GM21526 (cell line): ENCODE data around the gene HTT-AS.
A peak's percentile ranks its signal among the peaks of the same experiment; 100 is the strongest.
"Not testable (repeated sequence)": the region's sequence is repeated elsewhere in the genome, so short reads cannot be mapped to it uniquely, and the experiment has no call there.

Source experiments
- ATAC-seq: cut with Tn5 transposase; IDR thresholded peaks from one replicate; pipeline ENCODE4 v1.9.1; 2021; ENCODE audit warnings: moderate library complexity; ENCODE audit not compliant: unreplicated experiment, low FRiP score

The HTT-AS gene

DNA sequence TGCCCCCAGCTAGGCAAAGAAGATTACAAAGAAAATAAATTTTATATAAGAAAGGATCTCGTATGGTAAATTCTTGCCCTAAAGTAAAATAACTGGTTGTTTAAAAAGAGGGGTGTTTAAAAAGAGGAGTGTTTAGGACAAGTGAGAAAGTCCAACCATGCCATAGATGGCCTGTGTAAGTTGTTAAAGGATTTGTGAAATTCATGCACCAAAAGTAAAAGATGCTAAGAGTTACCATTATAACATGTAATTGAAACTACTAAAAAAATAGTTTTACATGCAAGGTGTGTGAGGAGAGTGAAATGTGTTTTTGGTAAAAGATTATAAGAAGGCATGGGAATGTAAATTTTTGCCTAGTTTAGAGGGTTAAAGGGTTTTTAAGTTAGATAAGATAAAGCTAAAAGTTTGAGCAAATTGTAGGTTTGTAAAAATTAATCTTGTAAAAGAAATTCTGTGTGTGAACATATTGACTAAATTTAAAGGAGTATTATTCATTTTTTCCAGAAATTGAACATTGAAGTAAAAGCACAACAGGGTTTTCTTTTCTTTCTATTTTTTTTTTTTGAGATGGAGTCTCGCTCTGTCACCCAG is 20.1 kb downstream of the HTT-AS start:
- no peak for ATAC-seq

DNA sequence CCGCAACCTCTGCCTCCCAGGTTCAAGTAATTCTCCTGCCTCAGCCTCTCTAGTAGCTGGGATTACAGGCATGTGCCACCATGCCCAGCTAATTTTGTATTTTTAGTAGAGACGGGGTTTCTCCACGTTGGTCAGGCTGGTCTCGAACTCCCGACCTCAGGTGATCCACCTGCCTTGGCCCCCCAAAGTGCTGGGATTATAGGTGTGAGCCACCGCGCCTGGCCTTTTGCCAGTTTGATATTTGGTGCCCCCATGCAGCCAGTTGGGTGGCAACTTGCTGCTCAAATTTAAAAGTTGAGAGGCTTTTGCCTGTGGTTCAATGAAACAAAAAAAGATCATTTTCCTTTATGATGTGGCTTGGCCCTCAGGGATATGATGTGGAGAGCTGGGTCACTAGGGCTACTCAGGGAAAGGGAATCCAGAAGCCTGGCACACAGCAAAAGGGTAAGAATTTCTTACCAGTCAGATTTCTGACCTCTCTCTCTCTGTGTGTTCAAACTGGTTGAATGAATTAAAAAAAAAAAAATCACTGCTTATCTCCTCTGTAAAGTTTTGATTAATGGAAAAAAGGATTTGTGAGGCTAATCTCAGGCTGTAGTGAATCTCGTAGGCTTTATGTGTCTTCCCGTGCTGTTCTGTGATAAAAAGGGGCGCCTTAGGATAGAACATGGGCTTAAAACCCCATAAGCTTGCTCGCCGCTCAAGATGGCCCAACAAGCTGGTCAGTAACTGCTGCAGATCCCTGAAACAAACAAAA is 23.0 kb downstream of the HTT-AS start:
- not testable (repeated sequence) for ATAC-seq

DNA sequence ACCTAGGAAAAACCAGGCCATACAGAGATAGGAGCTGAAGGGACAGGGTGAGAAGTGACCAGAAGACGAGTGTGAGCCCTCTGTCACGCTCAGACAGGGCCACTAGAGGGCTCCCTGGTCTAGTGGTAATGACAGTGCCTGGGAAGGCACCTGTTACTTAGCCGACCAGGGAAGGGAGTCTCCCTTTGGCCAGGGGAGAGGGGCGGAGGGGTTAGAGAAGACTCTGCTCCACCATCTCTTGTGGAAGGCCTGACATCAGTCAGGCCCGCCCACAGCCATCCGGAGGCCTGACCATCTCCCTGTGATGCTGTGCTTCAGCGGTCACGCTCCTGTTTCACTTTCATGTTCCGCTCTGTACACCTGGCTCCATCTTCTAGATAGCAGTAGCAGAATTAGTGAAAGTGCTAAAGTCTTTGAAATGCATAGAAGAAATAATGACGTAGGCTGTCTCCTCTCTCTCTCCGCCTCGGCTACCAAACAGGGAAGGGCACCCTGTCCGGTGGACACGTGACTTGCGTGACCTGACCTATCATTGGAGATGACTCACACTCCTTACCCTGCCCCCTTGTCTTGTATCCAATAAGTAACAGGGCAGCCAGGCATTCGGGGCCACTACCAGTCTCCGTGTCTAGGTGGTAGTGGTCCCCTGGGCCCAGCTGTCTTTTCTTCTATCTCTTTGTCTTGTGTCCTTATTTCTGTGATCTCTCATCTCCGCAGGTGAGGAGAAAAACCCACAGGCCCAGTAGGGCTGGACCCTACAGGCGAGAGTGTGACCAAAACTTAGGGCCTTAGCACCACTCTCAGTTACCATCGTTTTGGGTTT is 26.7 kb downstream of the HTT-AS start:
- peak; percentile 82 for ATAC-seq

DNA sequence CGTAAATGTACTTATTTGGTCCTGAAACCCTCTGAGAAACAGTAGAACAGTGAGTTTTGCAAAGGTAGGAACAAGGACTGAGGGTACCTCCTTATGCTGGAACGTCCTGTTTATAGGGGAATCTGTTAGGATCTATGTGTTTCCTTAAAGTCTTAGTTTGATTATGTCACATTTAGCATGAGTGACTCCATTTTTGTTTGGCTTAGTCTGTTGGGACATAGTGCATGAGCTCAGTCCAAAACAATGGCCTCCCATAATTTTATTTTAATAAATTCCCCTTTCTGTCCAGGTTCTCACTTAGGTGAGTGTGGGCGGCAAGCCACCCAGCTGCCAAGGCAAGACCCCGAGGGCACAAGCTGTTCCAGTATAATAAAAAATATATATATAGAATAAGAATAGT is 27.7 kb downstream of the HTT-AS start:
- no peak for ATAC-seq

DNA sequence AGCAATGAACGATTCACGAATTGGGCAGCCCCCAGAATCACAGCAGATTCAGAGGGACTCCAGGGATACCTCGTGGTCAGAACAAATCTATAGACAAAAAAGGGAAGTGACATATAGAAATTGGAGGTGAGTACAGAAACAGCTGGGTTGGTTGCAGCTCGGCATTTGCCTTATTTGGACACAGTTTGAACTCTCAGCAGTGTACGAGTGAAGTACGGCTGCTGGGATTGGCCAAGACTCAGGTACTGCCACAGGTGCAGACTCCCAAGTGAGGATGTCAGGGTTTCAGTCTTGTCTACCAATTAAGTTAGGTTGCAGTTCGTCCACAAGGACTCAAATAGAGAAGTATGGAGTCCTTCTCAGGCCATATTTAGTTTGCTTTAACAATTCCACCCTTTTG is 28.2 kb downstream of the HTT-AS start:
- no peak for ATAC-seq

DNA sequence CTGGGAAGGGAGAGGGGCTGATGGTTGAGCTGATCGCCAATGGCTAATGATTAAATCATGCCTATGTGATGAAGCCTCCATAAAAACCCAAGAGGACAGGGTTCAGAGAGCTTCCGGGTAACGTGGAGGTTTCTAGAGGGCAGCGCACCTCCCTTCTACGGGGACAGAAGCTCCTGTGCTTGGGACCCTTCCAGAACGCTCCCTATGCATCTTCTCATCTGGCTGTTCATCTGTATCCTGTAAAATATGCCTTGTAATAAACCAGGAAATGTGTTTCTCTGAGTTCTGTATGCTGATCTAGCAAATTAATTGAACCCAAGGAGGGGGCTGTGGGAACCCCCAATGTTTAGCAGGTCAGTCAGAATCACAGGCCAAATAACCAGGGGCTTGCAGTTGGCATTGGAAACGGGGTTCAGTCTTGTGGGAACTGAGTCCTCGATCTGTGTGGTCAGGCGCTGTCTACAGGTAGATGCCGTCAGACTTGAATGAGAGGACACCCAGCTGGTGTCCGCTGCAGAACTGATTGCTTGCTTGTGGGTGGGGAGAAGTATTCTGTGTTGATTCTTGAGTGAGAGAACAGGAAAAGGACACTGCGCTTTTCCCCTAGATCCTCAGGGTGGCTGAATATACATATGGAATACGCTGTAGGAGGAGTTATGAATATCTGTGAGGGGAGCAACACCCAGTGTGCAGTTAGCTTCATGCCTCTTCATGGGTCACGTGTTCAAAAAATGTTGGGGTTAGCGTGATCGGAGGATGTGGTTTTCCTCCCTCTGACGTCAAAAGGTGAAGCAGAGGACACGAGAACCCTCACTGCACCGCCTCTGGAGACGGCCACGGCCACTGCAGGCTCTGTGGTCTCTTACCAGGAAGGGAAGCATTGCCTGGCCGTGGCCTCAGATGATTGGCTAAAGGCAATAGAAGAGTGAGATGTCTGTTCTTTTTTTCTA is 29.2 kb downstream of the HTT-AS start:
- no peak for ATAC-seq

DNA sequence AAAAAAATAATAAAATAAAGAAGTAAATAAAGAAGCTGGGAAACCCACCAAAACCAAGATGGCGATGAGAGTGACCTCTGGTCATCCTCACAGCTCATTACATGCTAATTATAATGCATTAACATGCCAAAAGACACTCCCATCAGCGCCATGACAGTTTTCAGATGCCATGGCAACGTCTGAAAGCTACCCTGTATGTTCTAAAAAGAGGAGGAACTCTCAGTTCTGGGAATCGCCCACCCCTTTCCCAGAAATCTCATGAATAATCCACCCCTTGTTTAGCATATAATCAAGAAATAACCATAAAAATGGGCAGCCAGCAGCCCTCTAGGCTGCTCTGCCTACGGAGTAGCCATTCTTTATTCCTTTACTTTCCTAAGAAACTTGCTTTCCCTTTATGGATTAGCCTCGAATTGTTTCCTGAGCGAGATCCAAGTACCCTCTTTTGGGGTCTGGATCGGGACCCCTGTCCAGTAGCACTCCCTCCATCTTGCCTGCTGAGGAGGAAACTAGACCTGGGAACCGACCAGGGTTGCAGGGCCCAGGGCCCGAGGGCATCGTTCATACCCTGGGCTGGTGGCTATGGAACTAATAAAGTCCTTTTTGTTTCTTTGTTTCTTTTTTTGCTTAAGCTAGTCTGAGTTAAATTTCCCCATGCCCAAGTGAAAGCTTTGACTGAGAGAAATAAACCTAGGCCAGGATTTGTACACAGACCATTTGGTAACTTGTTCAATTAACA is 30.9 kb downstream of the HTT-AS start:
- ATAC-seq, result no peak

DNA sequence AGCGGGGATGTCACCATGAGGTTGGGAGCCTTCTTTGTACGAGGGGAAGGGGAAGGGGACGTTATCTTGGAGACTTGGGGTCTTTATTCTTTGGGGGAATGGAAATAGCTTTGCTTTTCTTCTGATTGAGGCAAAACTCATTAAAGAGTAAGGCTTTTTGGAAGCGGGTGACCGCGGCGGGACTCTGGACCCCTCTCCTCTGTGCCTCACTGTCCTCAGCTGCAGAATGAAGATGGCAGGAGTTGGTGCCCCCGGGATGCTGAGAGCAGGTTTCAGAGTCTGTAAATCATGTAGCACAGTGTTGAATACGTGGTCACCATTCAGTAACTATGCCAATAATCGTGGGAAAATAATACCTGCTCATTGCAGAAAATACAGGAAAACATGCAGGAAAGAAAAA is 32.1 kb downstream of the HTT-AS start:
- ATAC-seq, result no peak

DNA sequence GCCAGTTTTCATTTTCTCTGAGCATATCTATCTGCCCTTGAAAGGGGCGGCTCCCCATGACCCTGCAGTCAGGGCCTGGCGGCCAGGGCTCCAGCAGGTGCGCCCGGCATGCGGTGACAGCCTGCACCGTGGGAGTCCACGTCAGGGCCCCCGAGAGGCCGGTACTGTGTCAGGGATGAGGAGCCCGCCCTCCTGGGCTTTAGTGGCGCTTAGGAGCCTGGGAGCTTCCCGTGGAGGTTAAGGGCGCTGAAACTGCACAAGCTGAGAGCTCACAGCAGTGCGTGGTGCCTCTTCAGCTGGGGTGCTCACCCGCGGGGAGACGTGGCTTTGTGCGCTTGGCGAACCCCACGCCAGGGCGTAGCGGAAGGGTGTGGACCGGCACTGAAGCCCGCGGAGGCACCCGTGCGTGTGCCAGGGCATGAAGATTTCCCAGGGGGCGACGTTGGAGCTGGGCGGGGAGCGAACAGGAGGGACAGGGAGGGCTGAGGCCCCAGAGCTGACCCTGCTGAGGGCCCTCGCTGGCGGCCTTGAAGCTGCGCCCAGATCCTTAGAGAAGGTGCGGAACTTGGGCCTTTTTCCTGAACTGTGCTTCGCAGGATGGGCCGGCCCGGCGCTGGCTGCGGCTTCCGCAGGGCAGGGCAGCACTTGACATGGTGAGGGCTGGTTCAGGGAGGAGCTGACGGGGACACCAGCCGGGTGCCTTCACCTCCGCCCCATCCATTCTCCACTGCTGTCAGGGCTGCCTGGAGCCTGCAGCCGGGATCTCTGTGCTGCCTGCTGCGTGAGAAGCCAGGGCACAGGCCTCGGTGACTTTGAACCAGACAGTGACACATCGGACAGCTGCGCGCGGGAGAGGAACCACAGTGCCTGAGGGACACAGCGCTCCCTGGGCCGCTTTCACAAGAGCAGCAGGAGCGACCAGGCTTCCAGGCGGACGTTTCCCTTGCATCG is 32.9 kb downstream of the HTT-AS start:
- ATAC-seq, result peak; percentile 22

DNA sequence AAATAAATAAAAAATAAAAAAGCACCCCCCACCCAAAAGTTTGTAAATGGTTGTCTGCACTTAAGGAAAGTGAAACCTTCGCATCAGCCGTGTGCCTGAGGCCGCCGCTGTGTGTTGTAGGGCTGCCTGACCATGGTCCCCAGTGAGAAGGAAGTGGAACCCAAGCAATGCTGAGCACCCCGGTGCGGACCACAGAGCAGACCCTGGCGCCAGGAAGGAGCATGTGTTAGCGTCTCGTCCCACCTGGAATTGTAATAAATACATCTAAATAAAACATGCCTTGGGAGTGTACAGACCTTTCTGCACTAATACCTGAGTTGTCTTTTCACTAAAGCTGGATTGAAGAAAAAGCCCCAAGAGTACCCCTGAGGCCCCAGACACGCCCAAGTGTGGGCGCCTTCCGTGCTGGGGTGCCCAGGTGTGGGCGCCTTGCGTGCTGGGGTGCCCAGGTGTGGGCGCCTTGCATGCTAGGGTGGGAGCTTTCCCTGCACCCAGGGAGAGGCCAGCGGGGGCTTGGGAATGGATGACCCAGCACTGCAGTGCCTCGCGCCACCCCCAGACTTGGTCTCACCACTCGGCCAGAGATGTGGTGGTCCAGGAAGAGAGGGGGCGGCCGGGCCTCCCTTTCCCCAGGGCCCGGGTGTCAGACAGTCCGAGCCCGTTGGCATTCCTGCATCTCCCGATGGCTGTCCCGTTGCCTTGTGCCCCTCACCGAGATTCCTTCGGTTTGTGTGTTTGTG is 33.7 kb downstream of the HTT-AS start:
- peak; percentile 49 for ATAC-seq

DNA sequence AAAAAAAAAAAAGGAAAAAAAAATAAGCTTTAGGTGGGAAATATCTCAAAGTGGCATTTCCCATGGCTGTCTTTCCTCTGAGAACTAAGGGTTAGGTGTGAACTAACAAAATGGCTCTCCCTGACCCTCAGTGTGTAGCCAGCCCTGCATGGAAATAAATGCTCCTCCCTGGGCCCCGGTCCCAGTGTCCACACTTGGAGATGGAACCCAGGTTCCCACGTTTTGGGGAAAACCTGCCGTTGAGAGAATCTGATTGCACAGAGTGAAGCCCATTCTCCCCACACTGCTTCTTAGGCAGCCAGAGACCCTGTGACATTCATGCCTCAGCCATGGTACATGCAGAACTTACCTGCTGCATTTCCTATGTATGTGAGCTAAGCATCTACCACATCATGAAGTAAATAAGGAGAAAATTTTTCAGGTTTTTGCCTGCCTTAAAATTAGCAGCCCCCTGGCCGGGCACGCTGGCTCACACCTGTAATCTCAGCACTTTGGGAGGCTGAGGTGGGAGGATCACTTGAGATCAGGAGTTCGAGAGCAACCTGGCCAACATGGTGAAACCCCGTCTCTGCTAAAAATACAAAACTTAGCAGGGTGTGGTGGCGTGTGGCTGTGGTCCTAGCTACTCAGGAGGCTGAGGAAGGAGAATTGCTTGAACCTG is 34.5 kb downstream of the HTT-AS start:
- ATAC-seq, result no peak

DNA sequence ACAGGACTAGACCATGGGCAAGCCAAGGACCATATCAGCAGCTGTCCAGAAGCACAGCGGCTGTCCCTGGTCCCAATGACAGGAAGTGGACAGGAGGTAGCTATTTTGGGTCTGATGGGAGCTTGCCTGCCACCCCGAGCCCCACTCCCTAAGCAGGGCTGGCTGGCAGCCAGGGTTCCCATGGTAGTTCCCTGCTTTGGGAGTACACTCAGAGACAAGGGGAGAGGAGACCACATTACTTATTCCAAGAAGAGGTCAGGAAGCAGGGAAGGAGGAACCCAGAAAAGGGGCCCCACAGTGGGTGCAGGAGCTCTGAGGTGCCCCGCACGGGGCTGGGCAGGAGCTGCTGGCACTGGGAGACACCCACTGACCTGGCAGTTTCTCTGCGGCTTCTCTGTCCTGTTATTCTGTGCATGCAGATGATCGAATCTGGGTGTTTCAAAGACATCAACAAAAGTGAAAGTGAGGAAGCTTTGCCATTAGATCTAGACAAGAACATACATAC is 36.3 kb downstream of the HTT-AS start:
- no peak for ATAC-seq

DNA sequence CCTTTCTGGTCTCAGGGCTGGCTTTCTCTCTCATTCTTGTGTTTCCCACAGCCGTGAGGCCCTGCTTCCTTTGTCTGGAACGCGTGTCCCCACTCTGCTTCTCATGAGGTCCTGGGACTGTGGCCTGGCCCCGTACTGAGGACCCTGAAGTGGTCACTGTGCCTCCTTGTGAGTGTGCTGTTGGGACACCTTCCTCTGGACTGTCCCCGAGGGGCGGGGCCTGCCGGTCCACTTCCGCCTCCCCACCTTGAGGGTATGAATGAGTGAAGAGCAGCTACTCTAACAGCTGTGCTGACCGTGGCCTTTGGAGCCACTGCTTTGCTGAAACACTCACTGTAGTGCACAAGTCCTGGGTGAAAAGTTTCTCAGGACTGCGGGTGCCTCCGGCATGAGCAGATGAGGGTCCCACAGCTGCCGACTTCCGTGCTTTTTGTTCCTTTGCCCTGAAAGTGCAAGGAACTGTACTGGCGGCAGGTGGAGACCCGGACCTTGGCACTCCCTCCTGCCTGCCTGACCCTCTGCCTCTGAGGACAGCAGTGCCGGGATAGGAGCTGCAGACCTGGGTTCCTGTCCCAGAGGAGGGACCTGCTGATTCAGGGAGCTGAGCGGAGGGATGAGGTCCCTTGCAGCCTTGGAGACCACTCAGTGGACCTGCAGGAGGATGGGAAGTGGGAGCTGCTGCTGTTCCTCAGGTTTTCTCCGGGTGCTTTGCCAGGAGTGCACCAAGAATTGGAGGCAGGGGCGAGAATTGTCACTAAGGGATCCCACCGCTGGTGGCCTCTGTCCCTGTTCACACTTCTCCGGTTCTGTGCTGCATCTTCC is 38.0 kb downstream of the HTT-AS start:
- ATAC-seq, result no peak

DNA sequence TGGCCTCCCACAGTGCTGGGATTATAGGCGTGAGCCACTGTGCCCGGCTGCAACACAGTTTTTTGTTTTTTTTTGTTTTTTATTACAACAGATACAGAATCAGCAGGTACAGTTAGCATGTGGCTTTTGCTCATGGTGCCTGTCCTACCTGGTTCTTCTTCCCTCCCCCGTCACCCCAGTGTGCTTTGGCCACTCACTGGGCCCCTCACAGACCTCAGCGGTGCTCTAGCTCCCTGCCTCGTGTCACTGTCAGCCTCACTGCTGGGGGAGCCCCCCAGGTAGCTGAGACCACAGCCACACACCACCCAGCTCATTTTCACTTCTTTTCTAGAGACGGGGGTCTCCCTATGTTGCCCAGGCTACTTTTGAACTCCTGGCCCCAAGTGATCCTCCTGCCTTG is 38.7 kb downstream of the HTT-AS start:
- no peak for ATAC-seq

DNA sequence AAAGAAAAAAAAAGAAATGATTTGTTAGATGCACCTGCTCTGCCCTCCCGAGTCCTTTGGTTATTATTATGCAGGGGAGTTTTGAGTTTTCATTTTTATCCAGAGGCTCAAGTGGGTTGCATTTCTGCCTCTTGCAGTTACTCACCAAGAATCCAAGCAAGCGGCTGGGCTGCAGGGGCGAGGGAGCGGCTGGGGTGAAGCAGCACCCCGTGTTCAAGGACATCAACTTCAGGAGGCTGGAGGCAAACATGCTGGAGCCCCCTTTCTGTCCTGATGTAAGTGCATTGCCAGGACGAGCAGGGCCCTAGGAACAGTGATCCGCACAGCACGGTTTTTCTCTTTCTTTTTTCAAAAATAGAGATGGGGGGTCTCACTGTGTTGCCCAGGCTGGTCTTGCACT is 39.1 kb downstream of the HTT-AS start:
- no peak for ATAC-seq

DNA sequence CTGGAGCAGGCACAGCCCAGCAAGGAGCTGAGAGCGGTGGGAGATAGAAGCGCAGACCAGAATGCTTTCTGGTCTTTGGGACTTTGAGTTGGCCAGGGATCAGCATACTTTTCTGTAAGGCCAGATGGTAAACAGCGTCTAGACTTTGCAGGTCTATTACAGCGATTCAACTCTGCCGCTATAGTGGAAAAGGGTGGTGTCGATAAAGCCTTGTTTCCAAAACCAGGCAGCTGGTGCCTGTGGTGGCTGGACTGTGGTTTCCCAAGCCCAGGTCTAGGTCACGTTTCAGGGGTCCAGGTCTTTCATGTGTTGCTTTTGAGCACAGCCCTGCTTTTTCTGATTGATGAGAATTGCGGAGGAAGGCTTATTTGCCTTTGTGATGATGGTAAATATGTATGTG is 40.1 kb downstream of the HTT-AS start:
- ATAC-seq, result no peak
